Fibroblast of peridontal ligament (primary cell): ENCODE data around the gene HENMT1.
A peak's percentile ranks its signal among the peaks of the same experiment; 100 is the strongest.
"Not testable (repeated sequence)": the region's sequence is repeated elsewhere in the genome, so short reads cannot be mapped to it uniquely, and the experiment has no call there.

Source experiments
- DNase-seq: peaks from one replicate; pipeline ENCODE4 v3.0.0-alpha.2; 2010; ENCODE audit errors: extremely low read depth

Gene HENMT1

GRCh38 chr1:108661030-108661609 is at the start of gene HENMT1:
Gene HENMT1 (minus strand): TSS chr1:108661093. CDS start chr1:108659884, 1,209 bp downstream.
- peak; percentile 69 for DNase-seq

DNA sequence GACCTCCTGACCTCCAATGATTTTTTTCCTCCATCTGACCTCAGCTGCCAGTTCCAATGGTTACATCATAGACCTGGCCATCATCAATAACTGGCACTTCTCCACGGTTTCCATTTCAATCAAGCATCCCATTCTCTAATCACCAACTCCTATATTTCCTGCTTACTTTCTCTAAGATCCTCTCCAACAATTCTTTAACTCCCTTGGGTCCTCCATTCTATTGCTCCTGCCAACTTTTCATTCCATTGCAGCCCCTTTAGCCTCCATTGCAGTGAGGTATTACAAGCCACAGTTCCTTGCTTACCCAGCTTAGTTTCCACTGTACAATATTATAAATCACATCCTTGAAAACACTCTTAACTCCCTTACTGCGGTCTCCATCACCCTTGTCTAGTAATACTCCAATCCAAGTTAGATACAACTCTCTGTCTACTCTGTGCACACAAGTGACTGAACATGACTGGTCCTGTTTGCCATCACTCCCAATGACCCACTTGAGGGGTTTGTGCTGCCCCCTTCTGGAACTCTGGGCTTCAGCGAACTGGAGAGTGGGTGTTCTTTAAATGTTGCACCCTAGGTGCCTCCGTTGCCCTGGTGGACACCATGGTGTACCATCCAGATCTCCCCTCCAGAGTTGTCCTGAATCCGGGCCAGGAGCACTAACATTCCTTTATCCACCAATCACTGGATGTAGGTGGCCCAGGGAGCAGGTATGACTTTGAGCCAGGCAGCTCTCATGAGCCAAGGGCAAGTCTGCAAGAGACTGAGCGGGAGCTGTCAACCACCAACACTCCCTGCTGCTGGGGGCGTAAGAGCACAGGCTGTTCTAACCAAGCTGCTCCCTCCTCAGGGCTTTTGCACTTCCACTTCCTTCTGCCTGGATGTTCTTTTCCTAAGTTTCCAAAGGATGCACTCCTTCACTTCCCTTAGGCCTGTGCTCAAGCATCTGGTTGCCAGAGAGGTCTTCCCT is 48.1 kb upstream of the HENMT1 start:
- peak; percentile 67 for DNase-seq

DNA sequence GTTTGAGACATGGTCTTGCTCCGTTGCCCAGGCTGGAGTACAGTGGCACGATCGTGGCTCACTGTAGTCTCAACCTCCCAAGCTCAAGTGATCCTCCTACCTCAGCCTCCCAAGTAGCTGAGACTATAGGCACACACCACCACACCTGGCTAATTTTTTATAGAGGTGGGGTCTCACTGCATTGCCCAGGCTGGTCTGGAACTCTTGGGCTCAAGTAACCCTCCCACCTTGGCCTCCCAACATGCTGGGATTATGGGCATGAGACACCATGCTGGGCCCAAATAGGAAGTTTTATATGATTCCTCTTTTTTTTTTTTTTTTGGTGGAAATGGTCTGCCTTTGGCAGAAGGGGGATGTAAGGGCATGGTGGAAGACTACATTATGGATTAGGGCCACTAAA is 45.8 kb upstream of the HENMT1 start:
- DNase-seq = no peak

DNA sequence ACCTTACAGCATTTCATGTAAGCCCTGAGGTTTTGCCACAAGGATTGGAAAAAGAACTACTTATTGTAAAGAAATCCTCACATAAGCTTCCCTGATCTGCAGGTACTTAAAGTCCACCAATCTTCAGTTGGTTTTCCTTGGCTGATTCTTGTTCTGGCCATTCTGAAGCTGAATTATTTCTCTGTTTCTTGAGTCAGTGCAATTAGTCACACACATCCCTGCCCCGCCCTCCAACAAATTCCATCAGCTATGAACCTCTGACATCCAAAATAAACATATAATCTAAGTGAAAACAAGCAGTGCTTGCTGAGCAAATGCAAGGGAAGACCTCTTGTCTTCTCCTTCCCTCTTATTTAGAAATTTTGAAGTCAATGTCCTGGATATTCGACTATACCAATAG is 43.6 kb upstream of the HENMT1 start:
- peak; percentile 83 for DNase-seq

GRCh38 chr1:108703939-108704338 is 43.0 kb upstream of the HENMT1 start:
- peak; percentile 29 for DNase-seq

DNA sequence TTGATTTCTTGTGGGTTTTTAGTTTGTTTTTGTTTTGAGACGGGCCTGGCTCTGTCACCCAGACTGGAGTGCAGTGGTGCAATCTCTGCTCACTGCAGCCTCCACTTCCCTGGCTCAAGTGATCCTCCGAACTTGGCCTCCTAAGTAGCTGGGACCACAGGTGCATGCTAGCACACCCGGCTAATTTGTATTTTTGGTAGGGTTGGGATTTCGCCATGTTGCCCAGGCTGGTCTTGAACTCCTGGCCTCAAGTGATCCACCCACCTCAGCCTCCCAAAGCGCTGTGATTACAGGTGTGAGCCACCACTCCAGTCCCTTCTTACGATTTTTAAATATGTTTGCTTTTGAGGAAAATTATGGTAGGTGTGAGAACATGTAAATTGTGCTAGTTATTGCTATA is 41.2 kb upstream of the HENMT1 start:
- DNase-seq = not testable (repeated sequence)

DNA sequence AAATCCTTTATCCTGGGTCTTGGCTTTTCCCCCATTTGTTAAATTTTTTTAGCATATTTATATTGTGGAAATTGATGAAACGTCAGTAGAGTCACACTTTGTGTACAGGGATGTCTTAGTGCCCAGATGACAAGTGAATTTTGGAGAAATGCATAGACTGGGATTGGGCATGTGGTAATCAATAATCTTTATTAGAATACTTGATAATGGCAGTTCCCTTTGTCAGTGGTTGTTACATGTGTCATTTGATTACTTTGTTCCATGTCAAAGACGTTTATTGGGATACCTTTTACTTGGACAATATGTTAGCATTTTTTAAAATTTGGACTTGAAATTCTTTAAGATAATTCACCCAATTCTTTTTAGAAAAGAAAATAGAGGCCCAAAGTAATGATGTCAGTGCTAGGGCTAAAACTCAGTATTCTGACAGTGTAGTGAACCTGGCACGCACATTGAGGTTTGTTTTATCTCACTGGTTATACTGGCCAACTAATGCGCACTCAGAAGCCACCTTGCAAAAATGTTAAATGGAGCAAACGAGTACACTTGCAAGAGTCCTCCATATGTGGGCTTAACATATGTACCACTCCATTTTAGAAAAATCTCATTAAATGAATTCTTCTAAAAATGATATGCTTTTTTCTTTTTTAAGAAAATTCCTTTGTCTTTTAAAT is 40.4 kb upstream of the HENMT1 start:
- no peak for DNase-seq

GRCh38 chr1:108699375-108700332 is 38.8 kb upstream of the HENMT1 start:
- no peak for DNase-seq

DNA sequence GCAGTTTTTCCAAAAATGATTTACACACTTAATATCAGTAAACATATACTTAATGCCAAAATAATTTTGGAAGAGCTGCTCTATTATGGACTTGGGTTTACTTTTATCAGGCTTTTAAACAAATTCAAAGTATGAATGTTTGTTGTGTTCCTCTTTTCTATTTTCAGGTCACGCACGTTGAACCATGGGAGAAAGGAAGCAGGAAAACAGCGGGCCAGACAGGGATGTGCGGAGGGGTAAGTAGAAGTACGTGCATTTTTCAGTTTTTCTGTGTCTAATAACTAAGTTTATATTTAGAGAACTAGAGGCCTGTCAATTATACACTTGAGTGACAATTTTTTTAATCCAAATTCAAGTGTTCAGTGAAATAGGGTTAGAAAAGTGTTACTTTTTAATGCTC is 34.6 kb upstream of the HENMT1 start:
- DNase-seq = no peak

GRCh38 chr1:108692724-108693655 is 32.1 kb upstream of the HENMT1 start:
- DNase-seq = peak; percentile 74

DNA sequence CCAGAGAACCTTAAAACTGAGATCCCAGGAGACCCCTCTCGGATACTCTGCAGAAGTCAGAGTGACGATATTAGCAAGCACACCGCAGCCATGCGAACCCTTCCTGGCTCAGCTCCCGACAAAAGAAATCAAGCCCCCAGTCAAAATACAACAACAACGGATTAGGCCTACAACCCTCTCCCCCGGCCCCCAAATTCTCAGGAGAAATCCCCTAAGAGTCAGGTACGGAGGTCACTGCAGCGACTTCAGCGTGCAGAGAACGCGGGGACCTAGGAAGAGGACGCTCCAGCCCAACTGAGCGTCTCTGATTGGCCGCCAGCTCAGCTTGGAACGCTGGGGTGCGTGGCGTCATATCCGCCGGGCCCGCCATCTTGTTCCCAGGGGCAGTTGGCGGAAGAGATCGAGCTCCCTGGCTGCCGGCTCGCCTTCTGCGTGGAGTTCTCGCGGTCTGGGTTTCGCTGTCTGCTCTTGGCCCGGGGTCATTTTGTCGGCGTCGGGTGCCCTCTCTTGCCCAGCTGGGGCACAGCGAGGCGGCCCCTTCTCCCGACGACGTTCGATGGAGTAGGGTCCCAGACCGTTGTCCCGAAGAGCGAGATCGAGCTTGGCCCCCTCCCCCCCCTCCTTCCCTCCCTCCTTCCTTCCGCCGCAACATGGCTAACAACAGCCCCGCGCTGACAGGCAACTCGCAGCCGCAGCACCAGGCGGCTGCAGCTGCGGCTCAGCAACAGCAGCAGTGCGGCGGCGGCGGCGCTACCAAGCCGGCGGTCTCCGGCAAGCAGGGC is 31.2 kb upstream of the HENMT1 start, which contains the start of gene PRPF38B:
TSS of gene PRPF38B (plus strand) at position 369 of the 782 bp plus-strand sequence. CDS start at position 651, 282 bp downstream.
- DNase-seq = peak; percentile 88

- DNase-seq = no peak
These were observed 30.4 kb upstream of the HENMT1 start for GRCh38 chr1:108691128-108691941.

DNA sequence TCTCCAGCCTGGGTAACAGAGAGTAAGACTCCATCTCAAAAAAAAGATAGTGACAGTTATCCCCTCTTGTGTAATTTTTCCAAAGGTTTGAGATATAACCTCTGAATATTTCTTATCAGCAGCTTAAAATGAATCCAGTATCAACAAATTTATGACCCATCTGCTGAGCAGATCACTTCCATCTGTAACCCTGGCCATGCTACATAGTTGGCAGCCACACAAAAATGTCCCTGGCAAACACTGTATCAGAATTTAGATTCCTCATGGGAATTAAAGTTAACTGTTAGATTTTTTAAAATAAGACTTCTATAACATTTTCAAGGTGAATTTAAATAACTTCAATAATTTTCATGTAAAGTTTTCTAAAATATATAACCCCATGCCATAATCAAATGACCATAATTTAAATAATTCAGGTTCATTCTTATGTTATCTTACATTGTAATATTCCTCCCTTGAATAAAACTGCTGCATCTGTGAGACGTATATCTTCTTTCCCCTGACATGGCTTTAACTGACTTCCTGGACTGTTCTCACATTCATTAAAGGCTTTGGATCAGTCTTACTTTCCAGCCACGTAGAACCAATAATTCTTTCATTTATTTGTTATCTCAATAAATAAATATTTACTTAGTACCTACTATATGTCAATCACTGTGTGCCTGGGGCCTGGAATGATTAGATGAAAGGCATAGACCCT is 25.9 kb upstream of the HENMT1 start:
- DNase-seq = peak; percentile 91

GRCh38 chr1:108685529-108685928 is 24.6 kb upstream of the HENMT1 start:
- no peak for DNase-seq

DNA sequence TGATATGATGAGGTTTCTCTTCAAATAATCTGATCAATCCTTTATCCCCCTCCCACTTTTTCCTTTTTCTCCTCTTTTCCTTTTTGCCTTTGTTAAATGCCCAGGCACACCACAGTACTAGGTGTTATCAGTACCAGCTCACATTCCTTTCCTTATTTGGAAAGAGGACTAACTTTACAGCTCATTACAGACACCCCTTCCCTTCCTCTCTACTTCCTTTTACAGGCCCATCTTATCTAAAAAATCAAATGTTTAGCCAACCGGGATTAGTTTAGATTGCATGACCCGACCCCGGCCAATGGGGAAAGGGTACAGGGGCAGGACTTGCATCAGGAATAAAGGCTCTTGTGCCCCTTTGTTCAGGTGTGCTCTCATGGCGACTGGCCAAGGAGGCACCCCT is 20.8 kb upstream of the HENMT1 start:
- DNase-seq = not testable (repeated sequence)

- no peak for DNase-seq
These were observed 18.8 kb upstream of the HENMT1 start for GRCh38 chr1:108679586-108680213.

- DNase-seq = no peak
These were observed 17.8 kb upstream of the HENMT1 start for GRCh38 chr1:108678706-108679105.
